SK-N-SH (cell line): ENCODE results near the gene PDK2. TPM values are rescaled to one million over a fixed set of nuclear protein-coding genes. Genes with fewer than 3 reads are reported as not detected.

Experiments used
- CTCF ChIA-PET: fragments of 300-600, 350-600 bp; formaldehyde crosslinking; extraction: SDS; loops from one replicate; lab custom pipeline; 2021; lab: Yijun Ruan, JAX
- POLR2A ChIA-PET: fragments of 350-600 bp; sonication (Branson Sonifier 250); formaldehyde crosslinking; extraction: SDS; loops from one replicate; lab custom pipeline; 2020; ENCODE audit warnings: antibody characterized with exemption, inconsistent platforms; lab: Yijun Ruan, JAX
- DNase-seq: peaks from one replicate; pipeline ENCODE4 v3.0.0; 2012
- H2AFZ ChIP-seq: fragments of 200-600 bp; sonication (generic); 2 replicates; pipeline ENCODE4 v1.8.1; 2016; ENCODE audit warnings: antibody characterized with exemption, mild to moderate bottlenecking, low read depth
- H3F3A ChIP-seq: fragments of 200-600 bp; sonication (generic); replicated peaks from 2 replicates; pipeline ENCODE3; 2016; ENCODE audit warnings: antibody characterized with exemption, mild to moderate bottlenecking; ENCODE audit not compliant: insufficient read depth
- H3K27ac ChIP-seq, 2 experiments: fragments of 200-500 bp in 1 of 2; fragments of 200-600 bp in 1 of 2; sonication (Bioruptor generic) in 1 of 2; sonication (generic), shearing (Covaris generic) in 1 of 2; 2 replicates each; pipeline versions ENCODE4 v1.5.1 to v1.6.1; 2014 to 2016; ENCODE audit warnings: low read depth in 2 of 2, inconsistent platforms in 1 of 2, low read length in 1 of 2, mild to moderate bottlenecking in 1 of 2, mixed read lengths in 1 of 2
- H3K27me3 ChIP-seq: fragments of 200-600 bp; sonication (generic), shearing (Covaris generic); 2 replicates; pipeline ENCODE4 v1.6.1; 2016; ENCODE audit warnings: mixed run types; ENCODE audit not compliant: insufficient read depth
- H3K36me3 ChIP-seq, 2 experiments: fragments of 200-500 bp in 1 of 2; fragments of 200-600 bp in 1 of 2; sonication (Bioruptor generic) in 1 of 2; sonication (generic) in 1 of 2; replicated peaks in 1 of 2; 2 replicates each; pipeline versions ENCODE3 to v1.5.1; 2014 to 2016; ENCODE audit warnings: low read length in 1 of 2, mild to moderate bottlenecking in 1 of 2; ENCODE audit not compliant: insufficient read depth in 2 of 2, control insufficient read depth in 1 of 2
- H3K4me1 ChIP-seq, 2 experiments: fragments of 200-500 bp in 1 of 2; fragments of 200-600 bp in 1 of 2; sonication (Bioruptor generic) in 1 of 2; sonication (generic), shearing (Covaris generic) in 1 of 2; 2 replicates each; pipeline versions ENCODE4 v1.5.1 to v1.6.1; 2014 to 2016; ENCODE audit warnings: low read depth in 1 of 2, low read length in 1 of 2, mixed run types in 1 of 2; ENCODE audit not compliant: insufficient read depth in 2 of 2, control insufficient read depth in 1 of 2
- H3K4me2 ChIP-seq: fragments of 200-600 bp; sonication (generic), shearing (Covaris generic); 2 replicates; pipeline ENCODE4 v1.6.1; 2017; ENCODE audit warnings: mixed run types
- H3K4me3 ChIP-seq, 2 experiments: fragments of 200-500 bp in 1 of 2; fragments of 200-600 bp in 1 of 2; sonication (Bioruptor generic) in 1 of 2; sonication (generic), shearing (Covaris generic) in 1 of 2; 2 replicates each; pipeline versions ENCODE4 v1.5.1 to v1.8.1; 2014 to 2016; ENCODE audit warnings: low read depth in 2 of 2, inconsistent platforms in 1 of 2, low read length in 1 of 2, mild to moderate bottlenecking in 1 of 2, mixed read lengths in 1 of 2, moderate library complexity in 1 of 2
- H3K79me2 ChIP-seq: fragments of 200-600 bp; sonication (generic); 2 replicates; pipeline ENCODE4 v1.8.1; 2017; ENCODE audit warnings: mild to moderate bottlenecking; ENCODE audit not compliant: insufficient read depth
- H3K9ac ChIP-seq: fragments of 200-600 bp; sonication (generic); 2 replicates; pipeline ENCODE4 v1.6.1; 2017; ENCODE audit warnings: mixed run types
- H3K9me2 ChIP-seq: fragments of 200-600 bp; sonication (generic); 2 replicates; pipeline ENCODE4 v1.6.1; 2017; ENCODE audit warnings: mixed run types
- H3K9me3 ChIP-seq: fragments of 200-600 bp; sonication (generic); 2 replicates; pipeline ENCODE4 v1.6.1; 2017; ENCODE audit warnings: mixed run types, mild to moderate bottlenecking, moderate library complexity
- H4K20me1 ChIP-seq: fragments of 200-600 bp; sonication (generic); 2 replicates; pipeline ENCODE4 v1.6.1; 2017; ENCODE audit warnings: mild to moderate bottlenecking, mixed run types; ENCODE audit not compliant: insufficient read depth
- CHD2 ChIP-seq: fragments of 150-350 bp; IDR thresholded peaks from 2 replicates; pipeline ENCODE4 v1.6.1; 2018; ENCODE audit warnings: low read length; ENCODE audit not compliant: partially characterized antibody
- EP300 ChIP-seq, 2 experiments: IDR thresholded peaks; 2 replicates each; pipeline versions ENCODE4 v1.4.0 to v1.6.1; 2012; ENCODE audit warnings: borderline replicate concordance in 1 of 2, low read depth in 1 of 2, low read length in 1 of 2
- GATA2 ChIP-seq: sonication (generic); formaldehyde crosslinking; IDR thresholded peaks from 2 replicates; pipeline ENCODE4 v1.5.0; 2020; ENCODE audit warnings: mild to moderate bottlenecking, missing genetic modification reagents
- JUND ChIP-seq: IDR thresholded peaks from 2 replicates; pipeline ENCODE4 v1.4.0; 2012
- MEF2A ChIP-seq: IDR thresholded peaks from 2 replicates; pipeline ENCODE4 v1.4.0; 2012; ENCODE audit warnings: low read depth, borderline replicate concordance
- NFIC ChIP-seq: IDR thresholded peaks from 2 replicates; pipeline ENCODE4 v1.4.0; 2012; ENCODE audit warnings: borderline replicate concordance
- NRF1 ChIP-seq: IDR thresholded peaks from 2 replicates; pipeline ENCODE4 v1.6.1; 2012; ENCODE audit warnings: low read depth, mild to moderate bottlenecking, low read length
- PBX3 ChIP-seq: IDR thresholded peaks from 2 replicates; pipeline ENCODE4; 2012
- POLR2AphosphoS5 ChIP-seq: IDR thresholded peaks from 2 replicates; pipeline ENCODE4 v1.6.1; 2012; ENCODE audit warnings: low read depth, low read length
- RAD21 ChIP-seq: IDR thresholded peaks from 2 replicates; pipeline ENCODE4 v1.6.1; 2012; ENCODE audit warnings: mild to moderate bottlenecking, low read length
- RCOR1 ChIP-seq: fragments of 150-350 bp; IDR thresholded peaks from 2 replicates; pipeline ENCODE4 v1.6.1; 2017; ENCODE audit warnings: antibody characterized with exemption, low read length
- RFX5 ChIP-seq: IDR thresholded peaks from 2 replicates; pipeline ENCODE4 v1.6.1; 2012; ENCODE audit warnings: mild to moderate bottlenecking, improper control_type of control experiment, low read length
- RXRA ChIP-seq: IDR thresholded peaks from 2 replicates; pipeline ENCODE4 v1.4.0; 2012; ENCODE audit warnings: low read depth, mild to moderate bottlenecking, borderline replicate concordance
- TAF1 ChIP-seq: IDR thresholded peaks from 2 replicates; pipeline ENCODE4 v1.6.1; 2012; ENCODE audit warnings: low read depth, mild to moderate bottlenecking, low read length, moderate library complexity, borderline replicate concordance
- TCF12 ChIP-seq: IDR thresholded peaks from 2 replicates; pipeline ENCODE4 v1.4.0; 2012
- TEAD4 ChIP-seq: IDR thresholded peaks from 2 replicates; pipeline ENCODE4 v1.4.0; 2012; ENCODE audit warnings: mild to moderate bottlenecking, borderline replicate concordance; ENCODE audit not compliant: insufficient read depth
- YY1 ChIP-seq: IDR thresholded peaks from 2 replicates; pipeline ENCODE4 v1.4.0; 2012; ENCODE audit warnings: low read depth, mild to moderate bottlenecking
- WGBS: methylation state at CpG from one replicate; pipeline ENCODE4 v1.1.6; 2017; ENCODE audit warnings: low lambda C conversion rate; 5-methylcytosine and 5-hydroxymethylcytosine counted together
- polyA plus RNA-seq, 3 experiments: library from polyadenylated mRNA; depleted of rRNA; stranded (reverse); fragments of >200 nt; gene quantifications; 2 replicates each; pipeline ENCODE4 v1.2.3, GENCODE V29; 2012
- TF ChIP-seq, protein P1 (sequence below): fragments of 200-600 bp; sonication (generic); IDR thresholded peaks from 2 replicates; pipeline ENCODE4 v1.6.1; 2017; ENCODE audit warnings: antibody characterized with exemption, mild to moderate bottlenecking, moderate library complexity
- TF ChIP-seq, protein P2 (sequence below): fragments of 150-350 bp; IDR thresholded peaks from 2 replicates; pipeline ENCODE4 v1.6.1; 2016; ENCODE audit warnings: mild to moderate bottlenecking, low read depth, low read length
- TF ChIP-seq, protein P3 (sequence below): IDR thresholded peaks from 2 replicates; pipeline ENCODE4 v1.6.1; 2012; ENCODE audit warnings: mild to moderate bottlenecking, low read depth, low read length, moderate library complexity

Gene PDK2
- polyA plus RNA-seq, 1 of the 3 experiments (the other 2 are of a cell fraction) = 124 TPM

DNA sequence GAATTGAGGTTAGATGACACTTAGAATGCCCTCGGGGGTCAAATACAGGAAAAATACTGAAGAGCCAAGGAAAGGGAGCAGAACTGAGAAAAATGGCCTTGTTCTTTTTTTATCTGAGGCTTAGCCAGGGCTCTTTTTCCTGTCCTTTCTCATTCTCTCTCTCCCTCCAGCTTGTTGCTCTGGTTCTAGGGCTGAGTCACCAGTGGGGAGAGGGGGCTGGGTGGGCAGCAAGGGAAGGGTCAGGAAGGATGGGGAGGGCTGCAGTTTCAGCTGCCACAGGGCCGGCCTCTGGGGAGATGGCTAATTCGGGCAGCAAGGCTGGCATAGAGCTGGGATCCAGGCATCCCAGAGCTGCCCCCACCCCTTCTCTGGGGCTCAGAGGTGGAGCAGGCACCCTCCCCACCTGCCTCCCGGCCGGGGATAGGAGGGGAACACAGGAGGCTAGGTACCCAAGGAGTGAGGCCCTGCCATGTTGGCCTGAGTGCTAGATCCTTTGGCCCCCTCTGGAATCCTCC, 35.3 kb upstream of the PDK2 start (continued):
- 0 out of 2 replicates have a peak, but pooled peaks have one; percentile 25 for TF ChIP-seq YY1
- TF ChIP-seq NRF1 = no peak
- peak; percentile 30; the same call in 1 of the 2 replicates for TF ChIP-seq MEF2A
- TF ChIP-seq, protein P1, sequence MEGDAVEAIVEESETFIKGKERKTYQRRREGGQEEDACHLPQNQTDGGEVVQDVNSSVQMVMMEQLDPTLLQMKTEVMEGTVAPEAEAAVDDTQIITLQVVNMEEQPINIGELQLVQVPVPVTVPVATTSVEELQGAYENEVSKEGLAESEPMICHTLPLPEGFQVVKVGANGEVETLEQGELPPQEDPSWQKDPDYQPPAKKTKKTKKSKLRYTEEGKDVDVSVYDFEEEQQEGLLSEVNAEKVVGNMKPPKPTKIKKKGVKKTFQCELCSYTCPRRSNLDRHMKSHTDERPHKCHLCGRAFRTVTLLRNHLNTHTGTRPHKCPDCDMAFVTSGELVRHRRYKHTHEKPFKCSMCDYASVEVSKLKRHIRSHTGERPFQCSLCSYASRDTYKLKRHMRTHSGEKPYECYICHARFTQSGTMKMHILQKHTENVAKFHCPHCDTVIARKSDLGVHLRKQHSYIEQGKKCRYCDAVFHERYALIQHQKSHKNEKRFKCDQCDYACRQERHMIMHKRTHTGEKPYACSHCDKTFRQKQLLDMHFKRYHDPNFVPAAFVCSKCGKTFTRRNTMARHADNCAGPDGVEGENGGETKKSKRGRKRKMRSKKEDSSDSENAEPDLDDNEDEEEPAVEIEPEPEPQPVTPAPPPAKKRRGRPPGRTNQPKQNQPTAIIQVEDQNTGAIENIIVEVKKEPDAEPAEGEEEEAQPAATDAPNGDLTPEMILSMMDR = no peak
- TF ChIP-seq PBX3 = peak; percentile 58; the same call in 1 of the 2 replicates
- no peak for TF ChIP-seq RAD21
- 0 out of 2 replicates have a peak, but pooled peaks have one; percentile 18 for TF ChIP-seq TEAD4
- TF ChIP-seq CHD2 = no peak

- H2AFZ ChIP-seq = no peak overlapping the region
- no peaks in the 10 kb centered on the region for H3K9me2 ChIP-seq
- no peak for DNase-seq
- peak overlapping the region; percentile 77 to 100 for H3K27ac ChIP-seq
- H3K9me3 ChIP-seq = no peaks in the 10 kb centered on the region
- ChIA-PET POLR2A (no interaction called here), CTCF (interaction anchor here (0.7 to 9.0 kb wide), 15 partner anchors 8 to 505 kb away, joined by 3 to 61 read pairs (median 4); partner anchors contain the start of genes COL1A1, DLX3 and PDK2)
- H3K27me3 ChIP-seq = no peaks in the 10 kb centered on the region
- H3K36me3 ChIP-seq = peaks cover 0 to 46% of the 10 kb centered on the region in 2 experiments
- WGBS = 77% methylated on average over 9 of the region's 9 CpGs
- H4K20me1 ChIP-seq = no peaks in the 10 kb centered on the region
- peak overlapping the region; percentile 98 for H3K9ac ChIP-seq
- peak overlapping the region; percentile 96 for H3K4me2 ChIP-seq
- peaks cover 65% of the 10 kb centered on the region in 2 experiments for H3K4me1 ChIP-seq
- H3F3A ChIP-seq = peaks cover 91% of the 10 kb centered on the region
- peak overlapping the region; percentile 4 to 91; a peak in 3 of 4 replicates for H3K4me3 ChIP-seq
- H3K79me2 ChIP-seq = peaks cover 95% of the 10 kb centered on the region
- TF ChIP-seq NFIC (peak; percentile 98), NRF1 (no peak), RCOR1 (no peak), RXRA (peak; percentile 93), JUND (peak; percentile 65; the same call in 1 of the 2 replicates), TCF12 (peak; percentile 90), RAD21 (no peak), RFX5 (no peak), TAF1 (no peak), EP300 (IDR thresholded peaks at IDR 0.05; ENCODE audit: borderline replicate concordance in 1 of 2, low read depth in 1 of 2, low read length in 1 of 2) (peak in 1 of 2 experiments; percentile 89; a peak in 3 of 4 replicates), POLR2AphosphoS5 (peak; percentile 65; the same call in 1 of the 2 replicates), GATA2 (CRISPR knock-in tag) (no peak)
- TF ChIP-seq, protein P1 = no peak
- TF ChIP-seq, protein P2, sequence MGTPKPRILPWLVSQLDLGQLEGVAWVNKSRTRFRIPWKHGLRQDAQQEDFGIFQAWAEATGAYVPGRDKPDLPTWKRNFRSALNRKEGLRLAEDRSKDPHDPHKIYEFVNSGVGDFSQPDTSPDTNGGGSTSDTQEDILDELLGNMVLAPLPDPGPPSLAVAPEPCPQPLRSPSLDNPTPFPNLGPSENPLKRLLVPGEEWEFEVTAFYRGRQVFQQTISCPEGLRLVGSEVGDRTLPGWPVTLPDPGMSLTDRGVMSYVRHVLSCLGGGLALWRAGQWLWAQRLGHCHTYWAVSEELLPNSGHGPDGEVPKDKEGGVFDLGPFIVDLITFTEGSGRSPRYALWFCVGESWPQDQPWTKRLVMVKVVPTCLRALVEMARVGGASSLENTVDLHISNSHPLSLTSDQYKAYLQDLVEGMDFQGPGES = no peak
- TF ChIP-seq, protein P3, sequence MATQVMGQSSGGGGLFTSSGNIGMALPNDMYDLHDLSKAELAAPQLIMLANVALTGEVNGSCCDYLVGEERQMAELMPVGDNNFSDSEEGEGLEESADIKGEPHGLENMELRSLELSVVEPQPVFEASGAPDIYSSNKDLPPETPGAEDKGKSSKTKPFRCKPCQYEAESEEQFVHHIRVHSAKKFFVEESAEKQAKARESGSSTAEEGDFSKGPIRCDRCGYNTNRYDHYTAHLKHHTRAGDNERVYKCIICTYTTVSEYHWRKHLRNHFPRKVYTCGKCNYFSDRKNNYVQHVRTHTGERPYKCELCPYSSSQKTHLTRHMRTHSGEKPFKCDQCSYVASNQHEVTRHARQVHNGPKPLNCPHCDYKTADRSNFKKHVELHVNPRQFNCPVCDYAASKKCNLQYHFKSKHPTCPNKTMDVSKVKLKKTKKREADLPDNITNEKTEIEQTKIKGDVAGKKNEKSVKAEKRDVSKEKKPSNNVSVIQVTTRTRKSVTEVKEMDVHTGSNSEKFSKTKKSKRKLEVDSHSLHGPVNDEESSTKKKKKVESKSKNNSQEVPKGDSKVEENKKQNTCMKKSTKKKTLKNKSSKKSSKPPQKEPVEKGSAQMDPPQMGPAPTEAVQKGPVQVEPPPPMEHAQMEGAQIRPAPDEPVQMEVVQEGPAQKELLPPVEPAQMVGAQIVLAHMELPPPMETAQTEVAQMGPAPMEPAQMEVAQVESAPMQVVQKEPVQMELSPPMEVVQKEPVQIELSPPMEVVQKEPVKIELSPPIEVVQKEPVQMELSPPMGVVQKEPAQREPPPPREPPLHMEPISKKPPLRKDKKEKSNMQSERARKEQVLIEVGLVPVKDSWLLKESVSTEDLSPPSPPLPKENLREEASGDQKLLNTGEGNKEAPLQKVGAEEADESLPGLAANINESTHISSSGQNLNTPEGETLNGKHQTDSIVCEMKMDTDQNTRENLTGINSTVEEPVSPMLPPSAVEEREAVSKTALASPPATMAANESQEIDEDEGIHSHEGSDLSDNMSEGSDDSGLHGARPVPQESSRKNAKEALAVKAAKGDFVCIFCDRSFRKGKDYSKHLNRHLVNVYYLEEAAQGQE = no peak
These were observed 34.0 kb upstream of the PDK2 start for GRCh38 chr17:50060951-50061712.
